T-helper 2 cell treated with Interferon-gamma antibody and Interleukin-4, amounts not matched to agents 100 ng/mL and 5 ng/mL, for 36 hours (primary cell): Measurements from ENCODE around the gene CYP2B6. TPM values are rescaled to one million over a fixed set of nuclear protein-coding genes. Genes with fewer than 3 reads are reported as not detected.
"Not testable (repeated sequence)": the region's sequence is repeated elsewhere in the genome, so short reads cannot be mapped to it uniquely, and the experiment has no call there.

Experiments
- intact Hi-C: fragments of 100-400 bp; cut with micrococcal nuclease; formaldehyde crosslinking; loops from one replicate; pipeline ENCODE4 v1.15.1; 2023
- total RNA-seq: library from RNA; stranded (reverse); gene quantifications from 2 replicates; pipeline ENCODE4 v1.2.3, GENCODE V29; 2022

Gene CYP2B6
- total RNA-seq, 1 donor from 2014 or later = not detected

- intact Hi-C loops = no loop called here
Measured at GRCh38 chr19:41030651-41031050, 39.6 kb downstream of the CYP2B6 start.

GRCh38 chr19:41031916-41032315 lies 40.8 kb downstream of the CYP2B6 start:
- intact Hi-C loops = no loop called here

- intact Hi-C loops = not testable (repeated sequence)
Measured at GRCh38 chr19:41033324-41033723, 42.2 kb downstream of the CYP2B6 start.

GRCh38 chr19:41039806-41040205 lies 48.7 kb downstream of the CYP2B6 start:
- intact Hi-C loops = no loop called here

GRCh38 chr19:41045095-41045494 lies 54.0 kb downstream of the CYP2B6 start:
- intact Hi-C loops = not testable (repeated sequence)

GRCh38 chr19:41050426-41050825 lies 59.3 kb downstream of the CYP2B6 start:
- intact Hi-C loops = no loop called here

- intact Hi-C loops = not testable (repeated sequence)
Measured at GRCh38 chr19:41052162-41052561, 61.1 kb downstream of the CYP2B6 start.

GRCh38 chr19:41053331-41053730 lies 62.2 kb downstream of the CYP2B6 start:
- intact Hi-C loops = not testable (repeated sequence)

GRCh38 chr19:41064974-41065569 lies 74.0 kb downstream of the CYP2B6 start:
- intact Hi-C loops = no loop called here

Other genes starting within 250 kb of the CYP2B6 start
- 16.6 and 17.0 TPM in 2 replicates for gene ACTMAP, start 240.8 kb upstream of the CYP2B6 start, total RNA-seq
- gene SNRPA, start 240.1 kb upstream of the CYP2B6 start, total RNA-seq = 163 TPM in 2 replicates
- gene MIA, start 215.8 kb upstream of the CYP2B6 start, total RNA-seq = 0.57 and 0.59 TPM in 2 replicates
- 42.3 and 45.6 TPM in 2 replicates for gene RAB4B, start 213.0 kb upstream of the CYP2B6 start, total RNA-seq
- 106 and 118 TPM in 2 replicates for gene EGLN2, start 192.1 kb upstream of the CYP2B6 start, total RNA-seq
- not detected in 2 replicates for gene CYP2A6, start 140.8 kb upstream of the CYP2B6 start, total RNA-seq
- gene CYP2A7, start 109.1 kb upstream of the CYP2B6 start, total RNA-seq = not detected in 2 replicates
- not detected in 2 replicates for gene CYP2A13, start 97.2 kb downstream of the CYP2B6 start, total RNA-seq
- gene CYP2F1, start 123.2 kb downstream of the CYP2B6 start, total RNA-seq = not detected in 2 replicates
- gene CYP2S1, start 201.9 kb downstream of the CYP2B6 start, total RNA-seq = 0.23 and 0.41 TPM in 2 replicates
- not detected in 2 replicates for gene AXL, start 227.9 kb downstream of the CYP2B6 start, total RNA-seq